Measurements from ENCODE around the gene TBC1D5. TPM values are rescaled to one million over a fixed set of nuclear protein-coding genes. Genes with fewer than 3 reads are reported as not detected.

Gene TBC1D5
- total RNA-seq, 3 donors from 2014 or later (not counting 1 experiment from before 2014, with no cell fraction given) = 63.8 to 81.9 (median 74.9) TPM

- no peak overlapping the region for H3K4me3 Mint-ChIP-seq
- Histone ChIP-seq H3K4me3 (ENCODE audit: low read length) (no peak overlapping the region), H3K27ac (ENCODE audit: low read length) (no peak overlapping the region), H3K36me3 (ENCODE audit: control insufficient read depth, insufficient read depth, low read length) (no peaks in the 10 kb centered on the region), H3K9me3 (ENCODE audit: control insufficient read depth, insufficient read depth, low read length) (no peaks in the 10 kb centered on the region), H3K27me3 (ENCODE audit: control insufficient read depth, insufficient read depth, low read length) (no peaks in the 10 kb centered on the region), H3K4me1 (ENCODE audit: control insufficient read depth, insufficient read depth, low read length) (no peaks in the 10 kb centered on the region)
- peaks cover 0 to 6% of the 10 kb centered on the region in 2 donors for H3K9me3 Mint-ChIP-seq
- no peaks in the 10 kb centered on the region for H3K27me3 Mint-ChIP-seq (ENCODE audit: low read depth in 2 of 2)
- H3K4me1 Mint-ChIP-seq = peaks cover 0 to 16% of the 10 kb centered on the region in 2 donors
- no peaks in the 10 kb centered on the region for H3K36me3 Mint-ChIP-seq
- DNase-seq (no peak), ATAC-seq (no peak)
- intact Hi-C loops (cut with micrococcal nuclease) = no loop called here
- TF ChIP-seq, protein P1, sequence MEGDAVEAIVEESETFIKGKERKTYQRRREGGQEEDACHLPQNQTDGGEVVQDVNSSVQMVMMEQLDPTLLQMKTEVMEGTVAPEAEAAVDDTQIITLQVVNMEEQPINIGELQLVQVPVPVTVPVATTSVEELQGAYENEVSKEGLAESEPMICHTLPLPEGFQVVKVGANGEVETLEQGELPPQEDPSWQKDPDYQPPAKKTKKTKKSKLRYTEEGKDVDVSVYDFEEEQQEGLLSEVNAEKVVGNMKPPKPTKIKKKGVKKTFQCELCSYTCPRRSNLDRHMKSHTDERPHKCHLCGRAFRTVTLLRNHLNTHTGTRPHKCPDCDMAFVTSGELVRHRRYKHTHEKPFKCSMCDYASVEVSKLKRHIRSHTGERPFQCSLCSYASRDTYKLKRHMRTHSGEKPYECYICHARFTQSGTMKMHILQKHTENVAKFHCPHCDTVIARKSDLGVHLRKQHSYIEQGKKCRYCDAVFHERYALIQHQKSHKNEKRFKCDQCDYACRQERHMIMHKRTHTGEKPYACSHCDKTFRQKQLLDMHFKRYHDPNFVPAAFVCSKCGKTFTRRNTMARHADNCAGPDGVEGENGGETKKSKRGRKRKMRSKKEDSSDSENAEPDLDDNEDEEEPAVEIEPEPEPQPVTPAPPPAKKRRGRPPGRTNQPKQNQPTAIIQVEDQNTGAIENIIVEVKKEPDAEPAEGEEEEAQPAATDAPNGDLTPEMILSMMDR (IDR thresholded peaks at IDR 0.05) = no peak
- no peak overlapping the region for H3K27ac Mint-ChIP-seq
Measured at GRCh38 chr3:17456046-17456445, 286.4 kb downstream of the TBC1D5 start.

GRCh38 chr3:17444865-17445264 lies 297.6 kb downstream of the TBC1D5 start:
- no peaks in the 10 kb centered on the region for H3K36me3 ChIP-seq (ENCODE audit: control insufficient read depth, insufficient read depth, low read length)
- H3K9me3 Mint-ChIP-seq = no peaks in the 10 kb centered on the region
- H3K4me1 ChIP-seq (ENCODE audit: control insufficient read depth, insufficient read depth, low read length) = no peaks in the 10 kb centered on the region
- H3K27ac ChIP-seq (ENCODE audit: low read length) = no peak overlapping the region
- H3K27me3 Mint-ChIP-seq (ENCODE audit: low read depth in 2 of 2) = no peaks in the 10 kb centered on the region
- H3K9me3 ChIP-seq (ENCODE audit: control insufficient read depth, insufficient read depth, low read length) = no peaks in the 10 kb centered on the region
- TF ChIP-seq, protein P1 (IDR thresholded peaks at IDR 0.05) = no peak
- ATAC-seq = no peak
- peaks cover 0 to 6% of the 10 kb centered on the region in 2 donors for H3K4me1 Mint-ChIP-seq
- peaks cover 6% of the 10 kb centered on the region for H3K36me3 Mint-ChIP-seq
- intact Hi-C loops (cut with micrococcal nuclease) = no loop called here
- DNase-seq = no peak
- H3K27me3 ChIP-seq (ENCODE audit: control insufficient read depth, insufficient read depth, low read length) = no peaks in the 10 kb centered on the region
- no peak overlapping the region for H3K4me3 Mint-ChIP-seq
- H3K4me3 ChIP-seq (ENCODE audit: low read length) = no peak overlapping the region
- H3K27ac Mint-ChIP-seq = no peak overlapping the region

- Histone ChIP-seq H3K27me3 (ENCODE audit: control insufficient read depth, insufficient read depth, low read length) (no peaks in the 10 kb centered on the region), H3K4me1 (ENCODE audit: control insufficient read depth, insufficient read depth, low read length) (no peaks in the 10 kb centered on the region), H3K4me3 (ENCODE audit: low read length) (no peak overlapping the region), H3K36me3 (ENCODE audit: control insufficient read depth, insufficient read depth, low read length) (no peaks in the 10 kb centered on the region), H3K27ac (ENCODE audit: low read length) (no peak overlapping the region), H3K9me3 (ENCODE audit: control insufficient read depth, insufficient read depth, low read length) (no peaks in the 10 kb centered on the region)
- Mint-ChIP-seq H3K4me3 (no peak overlapping the region), H3K36me3 (peaks cover 6% of the 10 kb centered on the region), H3K4me1 (peaks cover 0 to 6% of the 10 kb centered on the region in 2 donors), H3K27ac (no peak overlapping the region), H3K27me3 (ENCODE audit: low read depth in 2 of 2) (no peaks in the 10 kb centered on the region), H3K9me3 (no peaks in the 10 kb centered on the region)
- TF ChIP-seq, protein P1 (IDR thresholded peaks at IDR 0.05) = no peak
- no peak for DNase-seq
- WGBS (ENCODE audit: insufficient coverage) = 95% methylated on average over 4 of the region's 4 CpGs
- intact Hi-C loops (cut with micrococcal nuclease) = no loop called here
- no peak for ATAC-seq
Measured at GRCh38 chr3:17443142-17443541, 299.3 kb downstream of the TBC1D5 start.

- Histone ChIP-seq H3K27ac (ENCODE audit: low read length) (no peak overlapping the region), H3K4me3 (ENCODE audit: low read length) (no peak overlapping the region), H3K9me3 (ENCODE audit: control insufficient read depth, insufficient read depth, low read length) (no peaks in the 10 kb centered on the region), H3K27me3 (ENCODE audit: control insufficient read depth, insufficient read depth, low read length) (no peaks in the 10 kb centered on the region), H3K36me3 (ENCODE audit: control insufficient read depth, insufficient read depth, low read length) (no peaks in the 10 kb centered on the region), H3K4me1 (ENCODE audit: control insufficient read depth, insufficient read depth, low read length) (no peaks in the 10 kb centered on the region)
- intact Hi-C loops (cut with micrococcal nuclease) = no loop called here
- no peak overlapping the region for H3K4me3 Mint-ChIP-seq
- 98% methylated on average over 3 of the region's 3 CpGs for WGBS (ENCODE audit: insufficient coverage)
- ATAC-seq = no peak
- H3K27me3 Mint-ChIP-seq (ENCODE audit: low read depth in 2 of 2) = no peaks in the 10 kb centered on the region
- no peak for DNase-seq
- TF ChIP-seq, protein P1 (IDR thresholded peaks at IDR 0.05) = no peak
- no peaks in the 10 kb centered on the region for H3K9me3 Mint-ChIP-seq
- peaks cover 6% of the 10 kb centered on the region for H3K36me3 Mint-ChIP-seq
- no peak overlapping the region for H3K27ac Mint-ChIP-seq
- H3K4me1 Mint-ChIP-seq = peaks cover 0 to 6% of the 10 kb centered on the region in 2 donors
Measured at GRCh38 chr3:17442332-17443049, 299.9 kb downstream of the TBC1D5 start.

Measured in natural killer cell (primary cell).